Inflammatory macrophage treated with lipopolysaccharide for 4 hours (primary cell): Measurements from ENCODE around the gene FA2H.
"Not testable (repeated sequence)": the region's sequence is repeated elsewhere in the genome, so short reads cannot be mapped to it uniquely, and the experiment has no call there.

Experiments
- DNase-seq: peaks from one replicate; pipeline ENCODE4 v3.0.0-alpha.2; 2020

Gene FA2H

DNA sequence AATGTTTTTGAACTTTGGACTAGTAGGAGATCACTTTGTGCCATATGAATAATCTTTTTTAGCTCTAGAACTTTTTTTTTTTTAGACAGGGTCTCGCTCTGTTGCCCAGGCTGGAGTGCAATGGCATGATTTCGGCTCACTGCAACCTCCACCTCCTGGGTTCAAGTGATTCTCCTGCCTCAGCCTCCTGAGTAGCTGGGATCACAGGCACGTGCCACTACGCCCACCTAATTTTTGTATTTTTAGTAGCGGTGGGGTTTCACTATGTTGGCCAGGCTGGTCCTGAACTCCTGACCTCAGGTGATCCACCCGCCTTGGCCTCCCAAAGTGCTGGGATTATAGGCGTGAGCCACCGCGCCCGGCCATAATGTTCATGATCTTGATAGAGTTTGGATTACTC lies 105.7 kb downstream of the FA2H start:
- DNase-seq = not testable (repeated sequence)

DNA sequence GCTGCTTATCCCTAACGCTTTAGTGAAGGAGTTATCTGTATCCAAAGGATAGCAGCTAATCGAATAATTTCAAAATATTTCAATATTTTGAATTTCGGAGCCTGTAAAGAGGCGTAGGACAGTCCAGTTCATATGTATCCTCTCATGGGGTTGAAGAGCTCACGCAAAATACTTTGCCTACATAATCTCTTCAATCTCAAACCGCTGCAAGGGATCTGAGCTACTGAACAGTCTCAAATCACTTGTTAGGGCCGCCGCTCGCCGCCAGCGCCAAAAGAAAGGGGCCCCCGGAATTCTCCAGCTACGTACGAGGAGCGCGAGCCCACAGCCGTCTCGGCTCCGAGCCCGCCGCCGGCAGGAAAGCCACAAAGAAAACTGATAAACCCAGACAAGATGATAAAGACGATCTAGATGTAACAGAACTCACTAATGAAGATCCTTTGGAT lies 107.3 kb downstream of the FA2H start:
- peak; percentile 14 for DNase-seq

DNA sequence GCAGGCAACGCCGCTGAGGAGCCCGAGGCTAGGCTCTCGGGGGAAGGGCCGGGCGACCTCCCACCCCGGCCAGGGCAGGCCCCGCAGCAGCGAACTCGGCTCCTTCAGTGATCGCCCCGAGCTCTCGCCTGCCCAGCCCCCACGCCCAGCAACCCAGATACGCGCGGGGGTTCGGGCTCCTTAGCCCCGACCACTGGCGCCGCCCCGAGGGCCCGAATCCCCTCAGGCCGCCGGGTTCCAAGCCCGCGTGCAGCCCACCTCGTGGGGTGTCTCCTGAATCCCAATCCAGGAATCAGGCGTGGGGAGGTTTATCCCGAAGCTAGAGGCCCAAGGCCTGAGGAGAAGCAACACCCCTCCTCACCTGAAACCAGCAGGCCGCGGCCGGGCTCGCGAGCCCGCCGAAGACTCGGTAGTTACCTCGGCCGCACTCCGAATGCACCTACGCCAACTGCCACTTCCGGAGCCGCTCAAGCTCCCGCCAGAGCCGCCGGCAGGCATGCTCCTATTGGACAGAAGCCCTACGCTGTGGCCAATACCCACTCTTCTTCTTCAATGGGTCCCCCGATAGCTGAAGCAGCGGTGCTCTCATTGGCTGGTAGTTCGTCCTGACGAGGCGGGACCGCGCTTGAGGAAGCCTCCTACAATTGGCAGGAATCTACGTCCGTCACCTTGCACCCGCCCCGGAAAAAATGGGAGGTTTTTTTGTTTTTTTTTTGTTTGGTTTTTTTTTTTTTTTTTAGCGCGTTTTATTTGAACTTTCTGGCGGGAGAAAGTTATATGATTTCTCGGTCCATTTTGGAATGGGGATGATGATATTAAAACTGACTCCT lies 108.0 kb downstream of the FA2H start, which contains the start of gene RFWD3:
TSS of gene RFWD3 (minus strand) at position 453 of the 830 bp plus-strand sequence. CDS start 5,428 bp downstream, outside the sequence.
- peak; percentile 99 for DNase-seq

DNA sequence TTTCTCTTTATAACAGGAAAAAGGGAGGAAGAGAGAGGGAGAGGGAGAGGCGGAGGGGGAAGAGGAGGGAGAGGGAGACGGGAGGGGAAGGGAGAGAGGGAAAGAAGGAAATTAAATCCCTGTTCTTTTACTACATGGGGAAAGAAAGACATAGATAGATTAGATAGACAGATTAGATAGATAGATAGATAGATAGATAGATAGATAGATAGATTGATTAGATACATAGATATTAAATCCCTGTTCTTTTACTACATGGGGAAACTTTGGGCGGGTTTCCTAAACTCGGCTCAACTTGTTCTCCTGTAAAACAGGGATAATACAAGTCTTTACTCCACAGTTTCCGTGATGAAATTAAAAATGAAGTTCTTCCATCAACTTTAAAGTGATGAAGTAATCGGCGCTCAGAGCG lies 108.6 kb downstream of the FA2H start:
- DNase-seq = no peak
